Astrocyte of the cerebellum (primary cell): ENCODE results near the gene ZNF197.
A peak's percentile ranks its signal among the peaks of the same experiment; 100 is the strongest.
"Not testable (repeated sequence)": the region's sequence is repeated elsewhere in the genome, so short reads cannot be mapped to it uniquely, and the experiment has no call there.

Source experiments
- DNase-seq: peaks from one replicate; pipeline ENCODE4 v3.0.0-alpha.2; 2011; ENCODE audit warnings: low read depth
- H3K4me3 ChIP-seq: 2 replicates; pipeline ENCODE4 v1.5.1; 2011; ENCODE audit warnings: mild to moderate bottlenecking, low read depth, low read length, moderate library complexity
- in situ Hi-C: cut with HindIII; loops from 2 replicates; pipeline ENCODE4 v1.10.0; 2017; ENCODE audit warnings: low sequenced_read_pairs
- TF ChIP-seq, protein P1 (sequence below): IDR thresholded peaks from 2 replicates; pipeline ENCODE4 v1.5.1; 2012; ENCODE audit warnings: low read length, low read depth, moderate library complexity, mild to moderate bottlenecking; ENCODE audit errors: missing control alignments

The ZNF197 gene

DNA sequence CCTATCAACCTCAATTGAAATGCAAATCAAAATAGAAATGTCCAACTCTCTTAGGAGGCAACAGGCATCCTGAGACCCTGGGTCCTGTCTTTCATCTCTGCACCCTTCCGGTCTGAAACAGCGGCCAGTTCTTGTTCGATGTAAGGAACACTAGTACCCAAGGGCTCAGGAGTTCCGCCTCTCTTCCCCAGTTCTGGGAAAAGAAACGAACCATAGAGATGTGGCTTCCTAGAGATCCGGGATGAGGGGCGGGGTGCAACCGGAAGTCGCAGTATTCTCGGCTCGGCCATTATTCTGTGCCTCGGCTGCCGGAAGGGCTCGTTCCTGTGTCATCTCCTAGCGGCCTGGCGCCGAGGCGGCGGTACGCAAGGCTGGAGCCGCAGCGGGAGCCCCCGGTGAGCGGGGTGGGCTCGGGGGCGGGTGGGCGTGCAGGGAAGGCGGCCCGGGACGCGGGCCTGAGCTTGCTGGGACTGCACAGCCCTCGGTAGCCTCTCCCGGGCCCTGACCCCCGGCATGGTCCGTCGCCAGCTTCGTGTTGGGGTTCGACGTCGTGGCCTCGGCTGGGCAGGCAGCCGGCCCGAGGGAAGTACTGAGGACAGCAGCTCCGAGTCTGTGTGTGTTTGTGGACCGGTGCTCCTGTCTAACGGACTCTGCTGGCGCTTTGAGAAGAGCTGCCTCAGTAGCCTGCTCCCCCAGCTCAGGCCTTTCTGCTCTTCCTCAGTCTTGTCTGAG is at the start of gene ZNF197:
ZNF197 (plus strand) TSS at position 288 of the 732 bp plus-strand sequence. CDS start 4,119 bp downstream, outside the sequence.
- TF ChIP-seq, protein P1, sequence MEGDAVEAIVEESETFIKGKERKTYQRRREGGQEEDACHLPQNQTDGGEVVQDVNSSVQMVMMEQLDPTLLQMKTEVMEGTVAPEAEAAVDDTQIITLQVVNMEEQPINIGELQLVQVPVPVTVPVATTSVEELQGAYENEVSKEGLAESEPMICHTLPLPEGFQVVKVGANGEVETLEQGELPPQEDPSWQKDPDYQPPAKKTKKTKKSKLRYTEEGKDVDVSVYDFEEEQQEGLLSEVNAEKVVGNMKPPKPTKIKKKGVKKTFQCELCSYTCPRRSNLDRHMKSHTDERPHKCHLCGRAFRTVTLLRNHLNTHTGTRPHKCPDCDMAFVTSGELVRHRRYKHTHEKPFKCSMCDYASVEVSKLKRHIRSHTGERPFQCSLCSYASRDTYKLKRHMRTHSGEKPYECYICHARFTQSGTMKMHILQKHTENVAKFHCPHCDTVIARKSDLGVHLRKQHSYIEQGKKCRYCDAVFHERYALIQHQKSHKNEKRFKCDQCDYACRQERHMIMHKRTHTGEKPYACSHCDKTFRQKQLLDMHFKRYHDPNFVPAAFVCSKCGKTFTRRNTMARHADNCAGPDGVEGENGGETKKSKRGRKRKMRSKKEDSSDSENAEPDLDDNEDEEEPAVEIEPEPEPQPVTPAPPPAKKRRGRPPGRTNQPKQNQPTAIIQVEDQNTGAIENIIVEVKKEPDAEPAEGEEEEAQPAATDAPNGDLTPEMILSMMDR, result no peak
- in situ Hi-C loops, result no loop called here
- DNase-seq, result peak; percentile 71
- H3K4me3 ChIP-seq, result peak within 1 kb of the TSS; percentile 77

DNA sequence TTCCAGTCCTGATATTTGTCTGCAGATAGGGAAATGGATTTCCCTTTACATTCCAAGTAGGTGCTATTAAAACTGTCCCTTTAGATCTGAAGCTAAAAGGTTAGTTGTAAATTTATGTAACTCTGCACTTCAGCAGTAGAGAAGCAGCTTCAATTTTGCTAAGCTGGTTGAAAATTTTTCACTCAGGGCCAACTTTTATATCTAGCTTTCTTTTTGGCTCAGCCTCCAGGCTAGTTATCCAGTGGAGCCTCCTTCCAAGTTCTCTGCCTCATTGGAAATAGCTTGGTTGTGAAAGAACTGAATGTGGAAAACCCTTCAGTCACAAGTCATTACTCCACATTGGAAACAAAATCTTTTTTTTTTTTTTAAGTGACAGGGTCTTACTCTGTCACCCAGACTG is 48.2 kb upstream of the ZNF197 start:
- TF ChIP-seq, protein P1, result no peak
- no peak for DNase-seq
- in situ Hi-C loops, result no loop called here
- H3K4me3 ChIP-seq, result no peak overlapping the region

DNA sequence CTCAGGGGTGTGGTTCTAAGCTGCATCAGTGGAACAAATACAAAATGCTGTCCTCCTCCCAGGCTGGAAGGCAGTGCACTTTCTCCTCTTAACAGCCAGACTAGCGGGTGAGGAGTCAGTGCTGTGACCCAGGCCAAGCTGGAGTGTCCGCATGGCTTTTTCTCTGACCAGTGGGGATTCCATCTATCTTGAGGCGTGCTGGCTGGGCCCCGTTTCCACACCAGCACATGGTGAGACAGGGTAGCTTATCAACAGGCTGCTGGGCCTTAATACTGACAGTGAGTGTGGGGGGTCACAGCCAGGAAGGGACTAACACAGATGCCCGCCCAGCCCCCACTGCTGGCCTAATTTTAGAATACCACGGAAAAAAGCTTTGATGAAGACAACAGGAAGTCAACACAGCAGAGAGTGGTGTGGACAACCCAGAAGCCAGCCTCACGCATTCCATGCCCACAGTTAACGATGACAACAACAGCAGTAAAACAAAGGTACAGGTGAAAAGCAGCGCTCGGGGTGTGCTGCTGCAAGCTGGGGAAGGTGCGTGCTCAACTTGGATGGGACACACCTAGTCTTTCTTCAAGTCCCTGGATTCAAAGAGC is 47.4 kb upstream of the ZNF197 start:
- in situ Hi-C loops, H3K4me3 ChIP-seq, DNase-seq: not testable (repeated sequence)

DNA sequence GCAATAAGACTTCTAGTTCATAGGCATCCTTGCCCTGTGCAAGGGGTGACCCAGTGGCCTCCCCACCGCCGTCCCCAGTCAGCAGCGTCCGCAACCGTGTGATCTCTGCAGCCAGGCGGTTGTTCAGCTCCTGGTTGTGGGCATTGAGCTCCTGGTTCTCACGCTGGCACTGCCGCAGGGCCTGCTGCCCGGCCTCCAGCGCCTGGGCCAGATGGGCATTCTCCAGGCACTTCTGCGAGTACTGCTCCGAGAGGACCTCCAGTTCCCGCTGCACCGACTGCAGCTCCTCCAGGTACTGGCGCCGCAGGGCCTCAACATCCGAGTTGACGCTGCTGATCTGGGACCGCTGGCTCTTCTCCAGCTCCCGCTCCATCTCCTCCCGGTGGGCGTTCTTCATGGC is 46.5 kb upstream of the ZNF197 start:
- DNase-seq, in situ Hi-C loops, H3K4me3 ChIP-seq: not testable (repeated sequence)

DNA sequence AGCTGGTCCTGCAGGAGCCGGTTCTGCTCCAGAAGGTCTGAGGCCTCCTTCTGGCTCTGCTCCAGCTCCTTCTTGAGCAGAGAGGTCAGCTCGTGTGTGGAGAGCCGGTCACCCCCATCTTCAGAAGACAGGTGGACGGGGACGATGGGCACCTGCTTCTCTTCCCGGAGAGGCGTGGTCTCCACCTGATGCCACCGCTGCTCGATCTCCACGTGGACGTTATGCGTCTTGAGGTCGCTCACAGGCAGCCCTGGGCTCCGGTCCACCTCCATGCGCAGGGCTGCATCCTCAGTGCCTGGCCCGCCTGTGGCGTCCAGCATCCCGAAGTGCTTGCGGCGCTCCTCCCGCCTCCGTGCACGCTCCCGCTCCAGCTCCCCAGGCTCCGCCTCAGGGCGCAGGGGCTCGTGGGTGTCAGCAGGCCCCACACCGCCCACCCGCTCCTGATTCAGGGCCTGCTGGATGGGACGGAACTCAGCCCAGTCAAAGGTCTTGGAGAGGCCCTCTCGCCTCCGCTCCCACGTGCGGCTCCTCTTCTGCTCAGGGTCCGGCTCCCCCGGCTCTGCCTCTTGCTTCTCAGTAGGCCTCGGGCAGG is 45.8 kb upstream of the ZNF197 start:
- DNase-seq, in situ Hi-C loops: not testable (repeated sequence)

DNA sequence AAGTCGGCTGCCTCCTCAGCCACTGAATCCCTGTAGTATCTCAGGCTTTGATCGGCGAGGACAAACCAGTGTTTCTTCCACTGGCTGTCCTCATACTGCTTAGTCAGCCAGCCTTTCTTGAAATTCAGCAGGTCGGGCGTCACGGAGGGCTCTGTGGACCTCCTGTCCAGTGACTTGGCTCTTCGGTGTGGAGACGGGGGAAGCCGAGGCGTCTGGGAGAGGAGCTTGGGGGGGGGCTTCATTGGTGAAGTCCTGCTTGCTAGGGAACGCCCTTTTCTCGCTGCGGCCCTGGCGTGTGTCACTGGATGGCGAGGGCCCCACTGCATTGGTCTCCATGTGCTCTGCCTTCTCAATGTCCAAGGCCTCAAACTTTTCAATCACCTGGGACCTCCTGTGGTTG is 45.1 kb upstream of the ZNF197 start:
- DNase-seq, in situ Hi-C loops: not testable (repeated sequence)

More for the DNA sequence above, 45.8 kb upstream of the ZNF197 start:
- H3K4me3 ChIP-seq, result not testable (repeated sequence)

DNA sequence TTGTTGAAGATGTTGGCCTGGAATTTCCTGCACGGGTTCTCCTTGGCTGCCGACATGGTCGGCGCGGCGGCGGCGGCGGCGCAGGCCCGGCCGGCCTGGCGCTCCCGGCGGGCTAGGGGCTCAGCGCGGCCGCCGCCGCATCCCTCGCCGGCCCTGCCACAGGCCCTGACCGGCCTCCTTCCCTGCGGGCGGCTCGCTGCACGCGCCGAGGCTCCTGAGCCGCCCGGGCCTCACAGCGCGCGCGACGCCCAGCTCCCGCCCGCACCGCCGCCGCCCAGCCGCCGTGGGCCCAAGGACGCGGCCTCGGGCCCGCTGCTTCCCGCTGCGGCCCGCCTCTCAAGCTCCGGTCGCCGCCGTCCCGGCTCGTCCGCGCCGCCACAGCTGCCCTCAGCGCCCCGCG is 43.9 kb upstream of the ZNF197 start:
- H3K4me3 ChIP-seq, DNase-seq, in situ Hi-C loops: not testable (repeated sequence)

More for the DNA sequence above, 45.1 kb upstream of the ZNF197 start:
- H3K4me3 ChIP-seq, result not testable (repeated sequence)

DNA sequence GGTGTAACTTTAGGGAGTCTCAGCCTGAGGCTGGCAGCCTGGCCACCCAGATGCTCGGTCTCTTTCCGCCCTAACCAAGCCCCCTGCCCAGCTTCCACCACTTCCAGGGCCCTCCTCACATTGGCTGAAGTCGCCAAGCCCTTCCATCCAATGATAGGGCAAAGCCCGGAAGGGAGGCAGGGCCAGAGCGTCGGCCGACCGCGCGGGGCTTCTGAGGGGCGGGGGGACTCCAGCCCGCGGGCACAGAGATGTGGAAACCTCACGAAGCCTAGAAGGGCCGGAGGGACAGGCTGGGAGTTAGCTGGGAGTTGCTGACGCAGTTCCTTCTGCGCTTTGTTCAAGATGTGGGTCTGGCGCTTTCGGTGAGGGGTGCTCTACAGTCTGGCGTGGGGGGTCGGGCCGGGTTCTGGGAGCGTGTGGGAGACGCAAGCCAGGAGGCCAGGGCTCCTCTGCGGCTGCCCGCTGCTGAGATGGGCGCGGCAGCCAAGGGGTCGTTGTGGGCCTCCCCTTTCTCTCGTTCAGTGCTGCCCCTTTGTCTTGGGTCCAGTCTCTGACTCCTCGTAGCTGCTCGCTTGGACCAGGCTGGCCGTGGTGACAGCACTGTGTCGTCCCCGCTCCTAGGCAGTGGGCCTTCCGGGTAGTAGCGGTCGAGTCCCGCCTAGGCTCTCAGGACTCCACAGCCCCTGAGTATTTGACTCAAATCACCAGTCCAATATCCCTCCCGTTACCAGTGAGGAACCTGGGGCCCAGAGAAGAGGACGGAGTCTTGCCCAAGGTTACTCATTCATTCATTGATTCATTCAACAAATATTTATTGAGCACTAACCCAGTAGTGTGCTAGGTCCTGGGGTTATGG is 40.0 kb upstream of the ZNF197 start, which contains the start of gene ZNF660:
ZNF660 (plus strand) TSS at position 319 of the 856 bp plus-strand sequence. CDS start 9,230 bp downstream, outside the sequence.
- DNase-seq, result peak; percentile 40
- peak within 1 kb of the TSS; percentile 67 for H3K4me3 ChIP-seq
- in situ Hi-C loops, result no loop called here
- TF ChIP-seq, protein P1, result no peak
